ENCODE measurements around the gene FBXO10.
"Not testable (repeated sequence)": the region's sequence is repeated elsewhere in the genome, so short reads cannot be mapped to it uniquely, and the experiment has no call there.

The FBXO10 gene

GRCh38 chr9:37468620-37469019 is 107.6 kb downstream of the FBXO10 start:
- TF ChIP-seq CTCF (conservative IDR thresholded peaks at IDR 0.05; ENCODE audit: low read length) (no peak), EZH2phosphoT487 (IDR thresholded peaks at IDR 0.05; ENCODE audit: borderline replicate concordance) (no peak)
- H3K9ac ChIP-seq (ENCODE audit: low read depth, low read length, poor library complexity, severe bottlenecking) = no peak overlapping the region
- H3F3A ChIP-seq (ENCODE audit: low read depth) = no peaks in the 10 kb centered on the region
- H2AFZ ChIP-seq (ENCODE audit: low read length) = no peak overlapping the region
- H3K27me3 ChIP-seq (ENCODE audit: insufficient read depth, low read length, poor library complexity, severe bottlenecking) = no peaks in the 10 kb centered on the region
- no peak overlapping the region for H3K4me3 ChIP-seq (ENCODE audit: low read length, poor library complexity, severe bottlenecking)
- no peak overlapping the region for H3K4me2 ChIP-seq (ENCODE audit: low read depth, low read length, poor library complexity, severe bottlenecking)
- no peaks in the 10 kb centered on the region for H3K9me3 ChIP-seq (ENCODE audit: insufficient read depth, low read depth, low read length)
- H3K79me2 ChIP-seq (ENCODE audit: insufficient read depth, low read length) = peaks cover 11% of the 10 kb centered on the region
- no peaks in the 10 kb centered on the region for H3K9me2 ChIP-seq (replicated peaks; ENCODE audit: low read depth, low read length)
- H3K4me1 ChIP-seq (ENCODE audit: insufficient read depth, low read length, poor library complexity, severe bottlenecking) = peaks cover 12% of the 10 kb centered on the region
- peaks cover 7% of the 10 kb centered on the region for H4K20me1 ChIP-seq (ENCODE audit: insufficient read depth, low read length, poor library complexity, severe bottlenecking)
- no peaks in the 10 kb centered on the region for H3K36me3 ChIP-seq (ENCODE audit: insufficient read depth, low read length)

GRCh38 chr9:37467530-37467929 is 108.7 kb downstream of the FBXO10 start:
- peaks cover 22% of the 10 kb centered on the region for H3K79me2 ChIP-seq (ENCODE audit: insufficient read depth, low read length)
- peaks cover 23% of the 10 kb centered on the region for H3K4me1 ChIP-seq (ENCODE audit: insufficient read depth, low read length, poor library complexity, severe bottlenecking)
- H2AFZ ChIP-seq (ENCODE audit: low read length); H3F3A ChIP-seq (ENCODE audit: low read depth); H3K9me3 ChIP-seq (ENCODE audit: insufficient read depth, low read depth, low read length); H3K27me3 ChIP-seq (ENCODE audit: insufficient read depth, low read length, poor library complexity, severe bottlenecking); H3K36me3 ChIP-seq (ENCODE audit: insufficient read depth, low read length); H3K9me2 ChIP-seq (replicated peaks; ENCODE audit: low read depth, low read length); H3K9ac ChIP-seq (ENCODE audit: low read depth, low read length, poor library complexity, severe bottlenecking); H3K4me3 ChIP-seq (ENCODE audit: low read length, poor library complexity, severe bottlenecking); H3K4me2 ChIP-seq (ENCODE audit: low read depth, low read length, poor library complexity, severe bottlenecking): not testable (repeated sequence)
- peaks cover 17% of the 10 kb centered on the region for H4K20me1 ChIP-seq (ENCODE audit: insufficient read depth, low read length, poor library complexity, severe bottlenecking)

DNA sequence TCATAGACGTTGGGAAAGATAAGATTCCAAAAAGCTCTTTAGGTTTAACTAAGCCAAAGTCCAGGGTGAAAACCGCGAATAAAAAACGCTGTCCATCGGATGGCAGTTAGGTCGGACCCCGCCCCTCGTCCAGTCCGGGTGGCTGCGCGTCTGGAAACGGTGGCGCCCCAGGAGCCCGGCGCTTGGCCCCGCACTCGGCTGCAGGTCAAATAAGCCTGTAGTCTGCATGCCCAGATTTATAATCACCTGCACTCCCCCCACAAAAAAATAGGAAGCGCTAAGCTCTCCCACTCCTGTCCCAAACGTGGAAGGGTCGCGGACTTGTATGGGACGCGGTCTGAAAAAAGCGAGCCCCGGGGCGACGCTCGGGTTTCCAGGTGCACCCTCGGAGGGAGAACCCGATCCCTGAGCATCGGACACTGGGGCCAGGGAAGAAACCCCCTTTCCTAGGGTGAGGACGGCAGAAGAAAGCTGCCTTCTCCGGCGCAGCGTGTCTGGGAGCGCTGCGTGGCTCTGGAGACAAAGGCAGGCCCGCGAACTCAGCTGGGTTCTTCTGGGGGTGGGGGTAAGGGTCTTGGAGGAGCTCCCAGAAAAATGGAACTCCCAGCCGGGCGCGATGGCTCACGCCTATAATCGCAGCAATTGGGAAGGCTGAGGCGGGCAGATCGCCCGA is 110.0 kb downstream of the FBXO10 start:
- Histone ChIP-seq H3F3A (ENCODE audit: low read depth) (no peaks in the 10 kb centered on the region), H3K79me2 (ENCODE audit: insufficient read depth, low read length) (peaks cover 36% of the 10 kb centered on the region), H3K9me3 (ENCODE audit: insufficient read depth, low read depth, low read length) (no peaks in the 10 kb centered on the region), H3K36me3 (ENCODE audit: insufficient read depth, low read length) (no peaks in the 10 kb centered on the region), H3K27me3 (ENCODE audit: insufficient read depth, low read length, poor library complexity, severe bottlenecking) (no peaks in the 10 kb centered on the region), H3K9me2 (replicated peaks; ENCODE audit: low read depth, low read length) (no peaks in the 10 kb centered on the region), H3K4me2 (ENCODE audit: low read depth, low read length, poor library complexity, severe bottlenecking) (peak overlapping the region; percentile 93), H3K9ac (ENCODE audit: low read depth, low read length, poor library complexity, severe bottlenecking) (peak overlapping the region; percentile 96), H3K4me1 (ENCODE audit: insufficient read depth, low read length, poor library complexity, severe bottlenecking) (peaks cover 36% of the 10 kb centered on the region), H4K20me1 (ENCODE audit: insufficient read depth, low read length, poor library complexity, severe bottlenecking) (peaks cover 30% of the 10 kb centered on the region), H2AFZ (ENCODE audit: low read length) (peak overlapping the region; percentile 92), H3K4me3 (ENCODE audit: low read length, poor library complexity, severe bottlenecking) (peak overlapping the region; percentile 81)
- TF ChIP-seq CTCF (conservative IDR thresholded peaks at IDR 0.05; ENCODE audit: low read length) = no peak
- no peak for TF ChIP-seq EZH2phosphoT487 (IDR thresholded peaks at IDR 0.05; ENCODE audit: borderline replicate concordance)
